CD14-positive monocyte (primary cell): Measurements from ENCODE around the gene TMCC1. TPM values are rescaled to one million over a fixed set of nuclear protein-coding genes. Genes with fewer than 3 reads are reported as not detected.

Source experiments
- DNase-seq, 3 donors: peaks; one replicate each; pipeline ENCODE4 v3.0.0-alpha.2; 2011 to 2022
- H2AFZ ChIP-seq: 2 replicates; pipeline ENCODE4 v1.6.0; 2012; ENCODE audit warnings: mild to moderate bottlenecking, low read depth, low read length, inconsistent platforms; ENCODE audit not compliant: insufficient read depth, poor library complexity, severe bottlenecking
- H3K27ac ChIP-seq, 2 donors: 1 replicate in 1 of 2; 2 replicates in 1 of 2; pipeline ENCODE4 v1.5.1; 2012 to 2013; ENCODE audit warnings: low read length in 2 of 2, control low read depth in 1 of 2, inconsistent platforms in 1 of 2, low read depth in 1 of 2, mild to moderate bottlenecking in 1 of 2
- H3K27me3 ChIP-seq, 2 donors: one replicate each; pipeline versions ENCODE4 v1.6.0 to v1.6.1; 2011 to 2013; ENCODE audit warnings: low read length in 2 of 2; ENCODE audit not compliant: control insufficient read depth in 2 of 2, insufficient read depth in 2 of 2
- H3K36me3 ChIP-seq, 2 donors: replicated peaks in 1 of 2; 1 replicate in 1 of 2; 2 replicates in 1 of 2; pipeline versions ENCODE4 v1.5.1 to v1.6.1; 2012 to 2013; ENCODE audit warnings: low read length in 2 of 2, control low read depth in 1 of 2, inconsistent platforms in 1 of 2, mild to moderate bottlenecking in 1 of 2; ENCODE audit not compliant: insufficient read depth in 2 of 2, control insufficient read depth in 1 of 2
- H3K4me1 ChIP-seq, 2 donors: 1 replicate in 1 of 2; 2 replicates in 1 of 2; pipeline versions ENCODE4 v1.5.1 to v1.6.1; 2012 to 2013; ENCODE audit warnings: low read length in 2 of 2, control low read depth in 1 of 2, inconsistent platforms in 1 of 2, mild to moderate bottlenecking in 1 of 2, moderate library complexity in 1 of 2; ENCODE audit not compliant: insufficient read depth in 2 of 2, control insufficient read depth in 1 of 2
- H3K4me2 ChIP-seq: replicated peaks from 2 replicates; pipeline ENCODE3; 2012; ENCODE audit warnings: low read length, moderate library complexity, mild to moderate bottlenecking; ENCODE audit not compliant: poor library complexity, severe bottlenecking; ENCODE audit errors: extremely low read depth
- H3K4me3 ChIP-seq, 3 experiments: fragments of 200-600 bp in 1 of 3; sonication (generic) in 1 of 3; replicated peaks in 1 of 3; 1 replicate in 2 of 3; 2 replicates in 1 of 3; pipeline ENCODE4 v1.5.1; 2011 to 2013; ENCODE audit warnings: low read length in 3 of 3, mild to moderate bottlenecking in 3 of 3, control low read depth in 2 of 3, low read depth in 2 of 3, inconsistent platforms in 1 of 3, moderate library complexity in 1 of 3
- H3K79me2 ChIP-seq: 2 replicates; pipeline ENCODE4 v1.6.0; 2012; ENCODE audit warnings: mild to moderate bottlenecking, control low read depth, inconsistent platforms, low read length, moderate library complexity; ENCODE audit not compliant: insufficient read depth
- H3K9ac ChIP-seq: 2 replicates; pipeline ENCODE4 v1.6.0; 2017; ENCODE audit warnings: low read length, mild to moderate bottlenecking; ENCODE audit not compliant: insufficient read depth, poor library complexity, severe bottlenecking
- H3K9me3 ChIP-seq, 2 donors: replicated peaks in 1 of 2; 1 replicate in 1 of 2; 2 replicates in 1 of 2; pipeline versions ENCODE4 v1.5.1 to v1.6.1; 2012 to 2013; ENCODE audit warnings: low read length in 2 of 2, control low read depth in 1 of 2; ENCODE audit not compliant: control insufficient read depth in 1 of 2, insufficient read depth in 1 of 2
- H4K20me1 ChIP-seq: 2 replicates; pipeline ENCODE4 v1.6.0; 2012; ENCODE audit warnings: mild to moderate bottlenecking, low read length, control low read depth, moderate library complexity; ENCODE audit not compliant: insufficient read depth
- H3K27ac Mint-ChIP-seq, 7 donors: one replicate each; pipeline ENCODE4 v1.8.0; 2020; ENCODE audit warnings: mild to moderate bottlenecking in 7 of 7, mixed read lengths in 7 of 7, moderate library complexity in 6 of 7, inconsistent platforms in 2 of 7
- H3K27me3 Mint-ChIP-seq, 3 donors: one replicate each; pipeline ENCODE4 v1.8.0; 2021 to 2022; ENCODE audit warnings: low read depth in 3 of 3, mild to moderate bottlenecking in 3 of 3, mixed read lengths in 3 of 3, moderate library complexity in 3 of 3, inconsistent platforms in 1 of 3
- H3K36me3 Mint-ChIP-seq, 2 donors: one replicate each; pipeline ENCODE4 v1.8.0; 2020; ENCODE audit warnings: mixed read lengths in 2 of 2, inconsistent platforms in 1 of 2, mild to moderate bottlenecking in 1 of 2
- H3K4me1 Mint-ChIP-seq: one replicate; pipeline ENCODE4 v1.8.0; 2020; ENCODE audit warnings: mild to moderate bottlenecking, mixed read lengths
- H3K4me3 Mint-ChIP-seq, 2 donors: one replicate each; pipeline ENCODE4 v1.8.0; 2020; ENCODE audit warnings: mild to moderate bottlenecking in 2 of 2, mixed read lengths in 2 of 2, moderate library complexity in 1 of 2
- H3K9me3 Mint-ChIP-seq, 7 donors: one replicate each; pipeline ENCODE4 v1.8.0; 2020 to 2022; ENCODE audit warnings: mixed read lengths in 7 of 7, mild to moderate bottlenecking in 6 of 7, moderate library complexity in 6 of 7, inconsistent platforms in 2 of 7
- WGBS: methylation state at CpG from one replicate; pipeline ENCODE4 v1.1.5; 2013; ENCODE audit warnings: missing lambda C conversion rate; ENCODE audit not compliant: insufficient coverage; 5-methylcytosine and 5-hydroxymethylcytosine counted together
- intact Hi-C, 2 donors: fragments of 100-400 bp; cut with micrococcal nuclease; formaldehyde crosslinking; loops; one replicate each; pipeline versions ENCODE4 v1.15.0 to v1.15.1; 2023
- polyA plus RNA-seq, 3 donors: library from polyadenylated mRNA; depleted of rRNA in 1 of 3; unstranded in 2 of 3; stranded (reverse) in 1 of 3; fragments of 300-500 nt in 2 of 3; fragments of >200 nt in 1 of 3; fragmentation: Illumina TruSeq in 2 of 3; gene quantifications; 1 replicate in 2 of 3; 2 replicates in 1 of 3; pipeline ENCODE4 v1.2.3, GENCODE V29; 2012 to 2021
- TF ChIP-seq, protein P1 (sequence below): fragments of 200-600 bp; IDR thresholded peaks from one replicate; pipeline ENCODE4 v1.8.0; 2022; ENCODE audit warnings: antibody characterized with exemption, mild to moderate bottlenecking

The TMCC1 gene
- polyA plus RNA-seq, 3 donors, result 5.0 to 10.2 (median 5.0) TPM

DNA sequence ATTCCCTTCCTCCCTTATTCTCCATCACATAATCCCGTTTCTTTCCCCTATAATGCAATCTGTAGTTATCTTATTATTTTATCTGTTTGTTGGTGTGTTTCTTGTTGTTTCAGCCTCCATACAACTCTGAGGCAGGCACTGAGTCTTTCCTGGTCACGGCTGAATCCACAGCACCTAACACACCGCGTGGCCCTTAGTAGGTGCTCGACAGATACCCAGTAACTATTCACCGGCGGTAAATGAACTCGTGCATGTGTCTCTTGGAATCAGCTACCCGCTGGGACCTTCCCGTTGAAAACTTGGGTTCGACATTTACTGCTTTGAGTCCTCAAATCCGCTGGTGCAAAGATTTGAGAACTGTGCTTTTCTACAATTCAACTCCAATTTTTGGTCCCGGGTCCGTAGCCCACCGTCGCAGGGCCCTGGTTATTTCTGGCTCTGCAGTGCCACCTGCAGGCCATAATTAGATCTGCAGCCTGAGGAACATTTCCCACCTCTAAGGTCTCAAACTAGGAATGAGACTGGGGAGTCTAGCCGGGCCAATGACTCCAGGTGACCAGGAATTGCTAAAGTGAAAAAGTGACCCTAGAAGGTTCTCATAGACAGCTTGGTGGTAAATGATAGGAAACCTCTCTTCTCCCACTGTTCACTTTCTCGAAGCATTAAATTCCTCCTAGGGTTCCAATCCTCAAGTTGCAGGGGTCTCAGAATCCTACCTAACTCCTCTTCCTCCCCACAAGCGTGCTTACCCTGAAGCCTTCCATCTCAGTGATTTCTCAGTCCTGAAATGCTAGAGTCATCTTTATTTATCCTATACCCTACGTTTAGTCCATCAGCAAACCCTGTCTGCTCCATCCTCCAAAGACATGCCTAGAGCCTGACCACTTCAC, 41.0 kb upstream of the TMCC1 start:
- peak overlapping the region in 2 of 7 donors; percentile 7 to 55 for H3K27ac Mint-ChIP-seq
- Histone ChIP-seq H3K4me1 (peaks cover 8 to 11% of the 10 kb centered on the region in 2 donors), H3K4me3 (peak overlapping the region in 1 of 3 experiments; percentile 35), H3K36me3 (no peaks in the 10 kb centered on the region), H3K27ac (no peak overlapping the region), H3K9ac (no peak overlapping the region), H2AFZ (peak overlapping the region; percentile 62), H4K20me1 (no peaks in the 10 kb centered on the region), H3K9me3 (peaks cover 3 to 4% of the 10 kb centered on the region in 2 donors), H3K27me3 (no peaks in the 10 kb centered on the region), H3K4me2 (peak overlapping the region; percentile 50), H3K79me2 (no peaks in the 10 kb centered on the region)
- DNase-seq, result peak in 2 of 3 donors; percentile 41 to 44
- intact Hi-C loops, result loop anchor here (2.0 to 10.0 kb wide), 8 partner anchors 42 to 450 kb away; partner anchors contain the start of gene TMCC1 (in 1 of the 2)
- TF ChIP-seq, protein P1, sequence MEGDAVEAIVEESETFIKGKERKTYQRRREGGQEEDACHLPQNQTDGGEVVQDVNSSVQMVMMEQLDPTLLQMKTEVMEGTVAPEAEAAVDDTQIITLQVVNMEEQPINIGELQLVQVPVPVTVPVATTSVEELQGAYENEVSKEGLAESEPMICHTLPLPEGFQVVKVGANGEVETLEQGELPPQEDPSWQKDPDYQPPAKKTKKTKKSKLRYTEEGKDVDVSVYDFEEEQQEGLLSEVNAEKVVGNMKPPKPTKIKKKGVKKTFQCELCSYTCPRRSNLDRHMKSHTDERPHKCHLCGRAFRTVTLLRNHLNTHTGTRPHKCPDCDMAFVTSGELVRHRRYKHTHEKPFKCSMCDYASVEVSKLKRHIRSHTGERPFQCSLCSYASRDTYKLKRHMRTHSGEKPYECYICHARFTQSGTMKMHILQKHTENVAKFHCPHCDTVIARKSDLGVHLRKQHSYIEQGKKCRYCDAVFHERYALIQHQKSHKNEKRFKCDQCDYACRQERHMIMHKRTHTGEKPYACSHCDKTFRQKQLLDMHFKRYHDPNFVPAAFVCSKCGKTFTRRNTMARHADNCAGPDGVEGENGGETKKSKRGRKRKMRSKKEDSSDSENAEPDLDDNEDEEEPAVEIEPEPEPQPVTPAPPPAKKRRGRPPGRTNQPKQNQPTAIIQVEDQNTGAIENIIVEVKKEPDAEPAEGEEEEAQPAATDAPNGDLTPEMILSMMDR, result peak; percentile 96
- H3K4me3 Mint-ChIP-seq, result peak overlapping the region; percentile 48 to 67
- peaks cover 0 to 8% (median 4%) of the 10 kb centered on the region in 3 donors for H3K27me3 Mint-ChIP-seq
- peaks cover 12% of the 10 kb centered on the region for H3K4me1 Mint-ChIP-seq
- H3K9me3 Mint-ChIP-seq, result peaks cover 4 to 14% (median 9%) of the 10 kb centered on the region in 7 donors
- WGBS, result 38% methylated on average over 13 of the region's 20 CpGs
- no peaks in the 10 kb centered on the region for H3K36me3 Mint-ChIP-seq

DNA sequence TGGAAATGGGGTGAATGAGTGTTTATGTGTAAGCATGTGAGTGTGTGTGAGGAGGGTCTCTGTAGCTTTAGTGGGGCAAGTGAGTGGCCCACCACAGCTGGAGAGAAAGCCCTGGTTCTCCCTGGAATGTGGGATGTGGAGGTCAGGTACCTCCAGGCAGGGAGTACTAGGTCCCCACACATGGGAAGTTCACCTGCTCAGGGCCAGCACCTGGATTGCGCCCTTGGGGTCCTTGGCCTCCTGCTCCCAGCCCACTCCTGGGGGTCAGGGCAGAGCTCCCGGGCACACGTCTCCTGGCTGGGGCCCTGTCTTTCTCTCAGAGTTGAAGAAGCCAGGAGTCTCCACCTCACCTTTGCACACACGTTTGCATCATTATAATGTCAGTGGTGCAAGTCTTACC, 40.0 kb upstream of the TMCC1 start:
- Mint-ChIP-seq H3K4me3 (no peak overlapping the region), H3K27me3 (peaks cover 0 to 8% (median 2%) of the 10 kb centered on the region in 3 donors), H3K27ac (no peak overlapping the region), H3K9me3 (peaks cover 7 to 24% (median 18%) of the 10 kb centered on the region in 7 donors), H3K36me3 (no peaks in the 10 kb centered on the region), H3K4me1 (peaks cover 12% of the 10 kb centered on the region)
- no peak for DNase-seq
- H3K9ac ChIP-seq, result no peak overlapping the region
- H3K4me2 ChIP-seq, result no peak overlapping the region
- TF ChIP-seq, protein P1, result no peak
- peaks cover 8 to 11% of the 10 kb centered on the region in 2 donors for H3K4me1 ChIP-seq
- no peaks in the 10 kb centered on the region for H3K27me3 ChIP-seq
- no peaks in the 10 kb centered on the region for H3K36me3 ChIP-seq
- 87% methylated on average over 3 of the region's 4 CpGs for WGBS
- H3K4me3 ChIP-seq, result no peak overlapping the region
- no peak overlapping the region for H3K27ac ChIP-seq
- intact Hi-C loops, result loop anchor here (5.0 to 10.0 kb wide), 7 partner anchors 41 to 449 kb away; partner anchors contain the start of gene TMCC1 (in 1 of the 2)
- peaks cover 12 to 13% of the 10 kb centered on the region in 2 donors for H3K9me3 ChIP-seq
- H4K20me1 ChIP-seq, result no peaks in the 10 kb centered on the region
- no peaks in the 10 kb centered on the region for H3K79me2 ChIP-seq
- H2AFZ ChIP-seq, result no peak overlapping the region
